Occipital lobe (tissue), 2 donors: ENCODE data around the gene LSP1. TPM values are rescaled to one million over a fixed set of nuclear protein-coding genes. Genes with fewer than 3 reads are reported as not detected.
"Not testable (repeated sequence)": the region's sequence is repeated elsewhere in the genome, so short reads cannot be mapped to it uniquely, and the experiment has no call there.

ENCODE experiments used
- DNase-seq: peaks from one replicate; lab custom pipeline; 2025; lab: John Stamatoyannopoulos, UW
- total RNA-seq: library from RNA; depleted of rRNA; stranded (reverse); fragments of >200 nt; gene quantifications from one replicate; pipeline ENCODE4 v1.2.3, GENCODE V29; 2014

The LSP1 gene
- total RNA-seq, 1 donor from 2014 or later, result 0.47 TPM

GRCh38 chr11:1862588-1863351 is 9.9 kb downstream of the LSP1 start:
- no peak for DNase-seq

- peak; percentile 20 for DNase-seq
Observed at GRCh38 chr11:1863352-1864216, 10.7 kb downstream of the LSP1 start.

- no peak for DNase-seq
Observed at GRCh38 chr11:1864231-1864630, 11.3 kb downstream of the LSP1 start.

GRCh38 chr11:1864831-1865665 is 12.2 kb downstream of the LSP1 start:
- no peak for DNase-seq

- DNase-seq, result no peak
Observed at GRCh38 chr11:1866226-1866625, 13.3 kb downstream of the LSP1 start.

- DNase-seq, result no peak
Observed at GRCh38 chr11:1866776-1867175, 13.9 kb downstream of the LSP1 start.

GRCh38 chr11:1867381-1867780 is 14.5 kb downstream of the LSP1 start:
- DNase-seq, result no peak

- no peak for DNase-seq
Observed at GRCh38 chr11:1868056-1868635, 15.3 kb downstream of the LSP1 start.

- DNase-seq, result no peak
Observed at GRCh38 chr11:1868636-1869291, 15.9 kb downstream of the LSP1 start.

GRCh38 chr11:1869427-1870325 is 16.8 kb downstream of the LSP1 start:
- no peak for DNase-seq

GRCh38 chr11:1870326-1870696 is 17.4 kb downstream of the LSP1 start:
- no peak for DNase-seq

GRCh38 chr11:1870721-1871466 is 18.0 kb downstream of the LSP1 start:
- DNase-seq, result no peak

GRCh38 chr11:1871531-1871930 is 18.6 kb downstream of the LSP1 start:
- no peak for DNase-seq

GRCh38 chr11:1872267-1872985 is 19.5 kb downstream of the LSP1 start:
- no peak for DNase-seq

- DNase-seq, result no peak
Observed at GRCh38 chr11:1873048-1873812, 20.3 kb downstream of the LSP1 start.

- not testable (repeated sequence) for DNase-seq
Observed at GRCh38 chr11:1873813-1874150, 20.9 kb downstream of the LSP1 start.

GRCh38 chr11:1874441-1875092 is 21.7 kb downstream of the LSP1 start:
- not testable (repeated sequence) for DNase-seq
